ENCODE results near the gene TULP4.

- no peak for TF ChIP-seq CTCF (optimal IDR thresholded peaks at IDR 0.05 in 1 of 3, IDR thresholded peaks at IDR 0.05 in 1 of 3, conservative IDR thresholded peaks at IDR 0.05 in 1 of 3; ENCODE audit: extremely low read depth in 1 of 3, insufficient read depth in 2 of 3, low read length in 3 of 3)
- no peak for TF ChIP-seq EZH2 (IDR thresholded peaks at IDR 0.05; ENCODE audit: low read length)
Observed at GRCh38 chr6:158338311-158339112, 26.2 kb downstream of the TULP4 start.

Data from keratinocyte (primary cell).